ENCODE results near the gene GBP1. TPM values are rescaled to one million over a fixed set of nuclear protein-coding genes. Genes with fewer than 3 reads are reported as not detected.

GBP1 gene, protein sequence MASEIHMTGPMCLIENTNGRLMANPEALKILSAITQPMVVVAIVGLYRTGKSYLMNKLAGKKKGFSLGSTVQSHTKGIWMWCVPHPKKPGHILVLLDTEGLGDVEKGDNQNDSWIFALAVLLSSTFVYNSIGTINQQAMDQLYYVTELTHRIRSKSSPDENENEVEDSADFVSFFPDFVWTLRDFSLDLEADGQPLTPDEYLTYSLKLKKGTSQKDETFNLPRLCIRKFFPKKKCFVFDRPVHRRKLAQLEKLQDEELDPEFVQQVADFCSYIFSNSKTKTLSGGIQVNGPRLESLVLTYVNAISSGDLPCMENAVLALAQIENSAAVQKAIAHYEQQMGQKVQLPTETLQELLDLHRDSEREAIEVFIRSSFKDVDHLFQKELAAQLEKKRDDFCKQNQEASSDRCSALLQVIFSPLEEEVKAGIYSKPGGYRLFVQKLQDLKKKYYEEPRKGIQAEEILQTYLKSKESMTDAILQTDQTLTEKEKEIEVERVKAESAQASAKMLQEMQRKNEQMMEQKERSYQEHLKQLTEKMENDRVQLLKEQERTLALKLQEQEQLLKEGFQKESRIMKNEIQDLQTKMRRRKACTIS
- 0.63 TPM for total RNA-seq

DNA sequence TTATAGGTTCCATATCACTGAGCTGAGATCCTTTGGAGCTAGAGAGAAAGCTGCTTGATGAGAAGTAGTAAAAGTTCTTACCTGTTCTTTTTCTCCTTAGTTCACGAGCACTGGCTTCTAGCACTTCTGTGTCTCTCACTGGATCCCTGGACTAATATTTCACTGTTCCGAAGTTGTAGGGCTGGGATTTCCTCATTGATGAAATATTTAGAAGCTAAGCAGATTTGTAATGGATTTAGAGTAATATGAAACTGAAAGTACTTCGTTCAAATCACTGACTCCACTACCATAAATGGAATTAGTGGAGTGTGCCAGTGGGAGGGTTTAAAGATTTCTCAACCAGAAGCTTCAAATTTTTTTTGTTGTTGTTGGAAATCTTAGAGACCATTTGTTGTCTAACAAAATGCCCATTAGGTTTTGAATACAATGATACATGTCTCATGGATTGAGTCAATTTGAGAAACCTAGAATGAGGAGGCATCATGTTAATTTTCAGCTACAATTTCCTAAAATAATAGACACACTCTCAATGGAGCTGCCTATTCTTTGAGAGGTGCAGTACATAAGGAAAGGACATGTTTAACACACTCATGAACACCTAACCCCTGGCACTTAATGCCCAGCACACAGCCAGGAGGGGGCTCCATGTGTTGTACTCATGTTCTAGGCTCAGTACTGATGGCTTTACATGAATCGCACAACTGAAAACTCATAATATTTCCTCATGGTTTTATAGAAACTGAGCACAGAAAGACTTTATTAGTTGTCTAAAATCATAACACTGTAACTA is at the start of gene GBP1:
TSS of gene GBP1 (minus strand) at position 130 of the 790 bp plus-strand sequence. CDS start 1,974 bp downstream, outside the sequence.

DNA sequence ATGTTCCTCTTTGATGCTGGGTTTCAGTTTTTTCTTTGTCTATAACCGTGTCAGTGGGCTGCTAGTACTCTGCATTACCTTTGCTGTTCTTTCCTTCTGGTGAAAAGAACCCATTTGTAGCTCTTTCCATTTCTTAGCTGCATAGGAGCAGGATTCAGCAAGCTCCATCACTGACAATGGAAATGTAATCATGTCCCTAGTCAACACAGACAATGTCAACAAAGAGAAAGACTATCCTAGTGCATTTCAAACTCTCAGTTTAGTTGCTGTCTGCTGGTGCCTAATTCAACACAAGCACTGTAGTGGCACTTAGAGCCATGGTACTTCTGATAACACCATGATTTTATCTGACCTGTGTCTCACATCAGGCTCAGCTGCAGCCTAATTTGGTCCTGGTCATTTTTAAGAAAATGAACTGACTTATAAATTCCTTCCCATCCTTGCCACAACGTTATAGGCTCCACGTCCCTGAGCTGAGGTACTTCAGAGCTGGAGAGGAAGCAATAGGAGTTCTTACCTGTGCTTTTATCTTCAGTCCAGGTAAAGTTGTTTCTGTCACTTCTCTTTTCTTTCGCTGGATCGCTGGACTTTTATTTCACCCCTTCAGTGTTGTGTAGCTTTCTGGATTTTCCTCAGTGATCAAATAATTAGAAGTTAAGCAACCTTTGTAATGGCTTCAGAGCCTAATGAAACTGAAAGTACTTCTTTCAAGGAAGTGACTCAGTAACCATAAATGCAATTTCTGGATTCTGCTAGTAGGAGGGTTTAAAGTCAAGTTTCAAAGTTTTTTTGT is 42.6 kb downstream of the GBP1 start, which contains the start of gene GBP3:
TSS of gene GBP3 (minus strand) at position 700 of the 793 bp plus-strand sequence. CDS start 2,145 bp downstream, outside the sequence.

Small RNA genes lying within 50 kb of the gene (small RNA-seq; reads per million reads assigned to genes)
- not detected for gene RF00019 (ENCODE audit: low replicate concordance)

Other genes with a start within 250 kb of the GBP1 start
- 44.1 TPM for gene GTF2B, start 173.6 kb downstream of the GBP1 start, total RNA-seq
- 13.5 TPM for gene KYAT3, start 72.6 kb downstream of the GBP1 start, total RNA-seq
- gene RBMXL1, start 72.6 kb downstream of the GBP1 start, total RNA-seq: 31.6 TPM
- 0.31 TPM for gene GBP3, start 42.3 kb downstream of the GBP1 start, total RNA-seq
- not detected for gene GBP2, start 60.9 kb upstream of the GBP1 start, total RNA-seq
- not detected for gene GBP7, start 110.8 kb upstream of the GBP1 start, total RNA-seq
- 1.3 TPM for gene GBP4, start 133.7 kb upstream of the GBP1 start, total RNA-seq
- gene GBP5, start 207.7 kb upstream of the GBP1 start, total RNA-seq: not detected